WTC11 (cell line): Measurements from ENCODE around the gene AKAP13. TPM values are rescaled to one million over a fixed set of nuclear protein-coding genes. Genes with fewer than 3 reads are reported as not detected.
A peak's percentile ranks its signal among the peaks of the same experiment; 100 is the strongest.

Source experiments
- ATAC-seq: fragments of 200-7000 bp; cut with Tn5 transposase; 2 replicates; pipeline ENCODE4 v1.10.0; 2021; ENCODE audit warnings: mild to moderate bottlenecking, moderate library complexity
- CTCF ChIA-PET: fragments of 300-600 bp; sonication (Branson Sonifier 250); formaldehyde crosslinking; loops from one replicate; lab custom pipeline; 2021; ENCODE audit warnings: antibody characterized with exemption; lab: Charles Lee
- POLR2A ChIA-PET: fragments of 350-600 bp; sonication (Branson Sonifier 250); formaldehyde crosslinking; loops from one replicate; lab custom pipeline; 2021; ENCODE audit warnings: antibody characterized with exemption; lab: Charles Lee
- DNase-seq: peaks from one replicate; pipeline ENCODE4 v3.0.0; 2021; ENCODE audit warnings: low spot score
- H3K27ac Mint-ChIP-seq: 2 replicates; pipeline ENCODE4 v1.8.0; 2021; ENCODE audit warnings: mixed read lengths
- H3K27me3 Mint-ChIP-seq: 2 replicates; pipeline ENCODE4 v1.8.0; 2021; ENCODE audit warnings: low read depth, mild to moderate bottlenecking, moderate library complexity, mixed read lengths
- H3K36me3 Mint-ChIP-seq: 2 replicates; pipeline ENCODE4 v1.8.0; 2021; ENCODE audit warnings: mixed read lengths
- H3K4me1 Mint-ChIP-seq: 2 replicates; pipeline ENCODE4 v1.8.0; 2022; ENCODE audit warnings: mixed read lengths
- H3K4me3 Mint-ChIP-seq: 2 replicates; pipeline ENCODE4 v1.8.0; 2021; ENCODE audit warnings: mild to moderate bottlenecking, moderate library complexity, mixed read lengths
- H3K9me3 Mint-ChIP-seq: 2 replicates; pipeline ENCODE4 v1.8.0; 2021; ENCODE audit warnings: mixed read lengths
- ATF1 ChIP-seq: sonication (generic); formaldehyde crosslinking; IDR thresholded peaks from 2 replicates; pipeline ENCODE4 v1.8.1; 2023; ENCODE audit warnings: mild to moderate bottlenecking, moderate library complexity, missing genetic modification reagents
- ATF3 ChIP-seq: sonication (generic); formaldehyde crosslinking; conservative IDR thresholded peaks from 2 replicates; pipeline ENCODE4 v1.8.1; 2022; ENCODE audit warnings: mild to moderate bottlenecking, missing genetic modification reagents
- CREB1 ChIP-seq: sonication (generic); formaldehyde crosslinking; IDR thresholded peaks from 2 replicates; pipeline ENCODE4 v1.8.0; 2023; ENCODE audit warnings: mild to moderate bottlenecking, missing genetic modification reagents
- CTCF ChIP-seq: fragments of 200-600 bp; IDR thresholded peaks from 2 replicates; pipeline ENCODE4 v1.8.0; 2022; ENCODE audit warnings: antibody characterized with exemption
- ERG ChIP-seq: fragments of 250-450 bp; sonication (Bioruptor Pico); IDR thresholded peaks from 2 replicates; pipeline ENCODE4 v1.8.0; 2021; ENCODE audit warnings: mild to moderate bottlenecking
- IRF2 ChIP-seq: sonication (generic); formaldehyde crosslinking; IDR thresholded peaks from 2 replicates; pipeline ENCODE4 v1.8.0; 2022; ENCODE audit warnings: low read depth, missing genetic modification reagents, borderline replicate concordance
- KAT7 ChIP-seq: sonication (generic); formaldehyde crosslinking; IDR thresholded peaks from 2 replicates; pipeline ENCODE4 v1.8.1; 2023; ENCODE audit warnings: missing genetic modification reagents, mild to moderate bottlenecking, borderline replicate concordance
- MYBL2 ChIP-seq: sonication (generic); formaldehyde crosslinking; IDR thresholded peaks from 2 replicates; pipeline ENCODE4 v1.8.1; 2023; ENCODE audit warnings: mild to moderate bottlenecking, moderate library complexity, missing genetic modification reagents
- NFYB ChIP-seq: sonication (generic); formaldehyde crosslinking; conservative IDR thresholded peaks from 2 replicates; pipeline ENCODE4 v1.8.0; 2022; ENCODE audit warnings: low read depth, missing genetic modification reagents
- OVOL2 ChIP-seq: fragments of 250-450 bp; sonication (Bioruptor Pico); IDR thresholded peaks from 2 replicates; pipeline ENCODE4 v1.9.0; 2021; ENCODE audit warnings: mild to moderate bottlenecking, borderline replicate concordance
- PREB ChIP-seq: sonication (generic); formaldehyde crosslinking; IDR thresholded peaks from 2 replicates; pipeline ENCODE4 v1.8.1; 2022; ENCODE audit warnings: mild to moderate bottlenecking, missing genetic modification reagents, moderate library complexity, borderline replicate concordance
- SP1 ChIP-seq: sonication (generic); formaldehyde crosslinking; conservative IDR thresholded peaks from 2 replicates; pipeline ENCODE4 v1.8.1; 2022; ENCODE audit warnings: missing genetic modification reagents
- TCF7 ChIP-seq: sonication (generic); formaldehyde crosslinking; IDR thresholded peaks from 2 replicates; pipeline ENCODE4 v1.8.0; 2022; ENCODE audit warnings: mild to moderate bottlenecking, low read depth, missing genetic modification reagents, moderate library complexity
- TEAD1 ChIP-seq: sonication (generic); formaldehyde crosslinking; IDR thresholded peaks from 2 replicates; pipeline ENCODE4 v1.8.0; 2022; ENCODE audit warnings: mild to moderate bottlenecking, missing genetic modification reagents
- USF2 ChIP-seq: sonication (generic); formaldehyde crosslinking; IDR thresholded peaks from 2 replicates; pipeline ENCODE4 v1.8.1; 2023; ENCODE audit warnings: mild to moderate bottlenecking, missing genetic modification reagents, moderate library complexity
- ZNF121 ChIP-seq: sonication (generic); formaldehyde crosslinking; IDR thresholded peaks from 2 replicates; pipeline ENCODE4 v1.8.0; 2023; ENCODE audit warnings: missing genetic modification reagents
- ZNF138 ChIP-seq: sonication (generic); formaldehyde crosslinking; conservative IDR thresholded peaks from 2 replicates; pipeline ENCODE4 v1.8.1; 2022; ENCODE audit warnings: mild to moderate bottlenecking, moderate library complexity, missing genetic modification reagents
- ZNF281 ChIP-seq: sonication (generic); formaldehyde crosslinking; IDR thresholded peaks from 2 replicates; pipeline ENCODE4 v1.8.0; 2023; ENCODE audit warnings: mild to moderate bottlenecking, missing genetic modification reagents
- ZNF396 ChIP-seq: fragments of 250-450 bp; sonication (Bioruptor Pico); IDR thresholded peaks from 2 replicates; pipeline ENCODE4 v1.8.0; 2021; ENCODE audit warnings: mild to moderate bottlenecking, moderate library complexity, borderline replicate concordance
- ZNF423 ChIP-seq: fragments of 250-450 bp; sonication (Bioruptor Pico); IDR thresholded peaks from 2 replicates; pipeline ENCODE4 v2.1.2; 2022; ENCODE audit warnings: mild to moderate bottlenecking, moderate library complexity
- total RNA-seq: library from RNA; stranded (reverse); gene quantifications from 3 replicates; pipeline ENCODE4 v1.2.3, GENCODE V29; 2021

AKAP13 gene
- total RNA-seq, 1 experiment from 2014 or later = 50.3 TPM

- ATAC-seq (peak; percentile 46; the same call in 1 of the 2 replicates), DNase-seq (no peak)
- peaks cover 5% of the 10 kb centered on the region for H3K9me3 Mint-ChIP-seq
- TF ChIP-seq ZNF396 (no peak), ZNF121 (no peak), CTCF (no peak), USF2 (CRISPR knock-in tag) (no peak), IRF2 (CRISPR knock-in tag) (no peak), CREB1 (no peak), ATF3 (CRISPR knock-in tag) (no peak), TEAD1 (CRISPR knock-in tag) (no peak)
- ChIA-PET CTCF (no interaction called here), POLR2A (no interaction called here)
- peak overlapping the region; percentile 34 for H3K27ac Mint-ChIP-seq
- H3K4me3 Mint-ChIP-seq = no peak overlapping the region
- peaks cover 5% of the 10 kb centered on the region for H3K36me3 Mint-ChIP-seq
- peaks cover 52% of the 10 kb centered on the region for H3K4me1 Mint-ChIP-seq
- H3K27me3 Mint-ChIP-seq = no peaks in the 10 kb centered on the region
Measured at GRCh38 chr15:85463276-85463892, 83.0 kb downstream of the AKAP13 start.

- ATAC-seq (no peak), DNase-seq (no peak)
- Mint-ChIP-seq H3K4me1 (peaks cover 51% of the 10 kb centered on the region), H3K4me3 (no peak overlapping the region), H3K27ac (peak overlapping the region; percentile 5), H3K36me3 (peaks cover 5% of the 10 kb centered on the region), H3K27me3 (no peaks in the 10 kb centered on the region), H3K9me3 (peaks cover 5% of the 10 kb centered on the region)
- CTCF ChIA-PET = no interaction called here
- POLR2A ChIA-PET = no interaction called here
- TF ChIP-seq ATF1 (CRISPR knock-in tag) (no peak), NFYB (CRISPR knock-in tag) (no peak), ZNF423 (CRISPR knock-in tag) (no peak), PREB (CRISPR knock-in tag) (no peak), SP1 (CRISPR knock-in tag) (no peak), OVOL2 (no peak), ZNF138 (CRISPR knock-in tag) (no peak), TCF7 (CRISPR knock-in tag) (no peak)
Measured at GRCh38 chr15:85463976-85464375, 83.6 kb downstream of the AKAP13 start.

GRCh38 chr15:85464471-85464870 lies 84.1 kb downstream of the AKAP13 start:
- ChIA-PET CTCF (no interaction called here), POLR2A (no interaction called here)
- no peak for DNase-seq
- H3K27ac Mint-ChIP-seq = no peak overlapping the region
- peaks cover 5% of the 10 kb centered on the region for H3K36me3 Mint-ChIP-seq
- H3K27me3 Mint-ChIP-seq = no peaks in the 10 kb centered on the region
- H3K4me3 Mint-ChIP-seq = no peak overlapping the region
- H3K9me3 Mint-ChIP-seq = peaks cover 5% of the 10 kb centered on the region
- peaks cover 50% of the 10 kb centered on the region for H3K4me1 Mint-ChIP-seq
- ATAC-seq = no peak
- no peak for TF ChIP-seq MYBL2 (CRISPR knock-in tag)
- no peak for TF ChIP-seq SP1 (CRISPR knock-in tag)
- no peak for TF ChIP-seq ERG (CRISPR knock-in tag)
- no peak for TF ChIP-seq ZNF281 (CRISPR knock-in tag)
- TF ChIP-seq ZNF396 = no peak
- TF ChIP-seq KAT7 = no peak
- no peak for TF ChIP-seq ATF1 (CRISPR knock-in tag)
